Parathyroid adenoma (tissue), 2 donors: Measurements from ENCODE around the gene PLXNA4.

ENCODE experiments used
- H2AFZ ChIP-seq: fragments of 300-600 bp; sonication (generic); one replicate; pipeline ENCODE4 v1.7.0; 2017; ENCODE audit warnings: antibody characterized with exemption, mild to moderate bottlenecking
- H3K27ac ChIP-seq: fragments of 300-600 bp; sonication (generic); one replicate; pipeline ENCODE4 v1.7.0; 2017
- H3K27me3 ChIP-seq: fragments of 300-600 bp; sonication (generic); one replicate; pipeline ENCODE4 v1.7.0; 2017; ENCODE audit warnings: low read length; ENCODE audit not compliant: control insufficient read depth, insufficient read depth
- H3K36me3 ChIP-seq: fragments of 300-600 bp; sonication (generic); one replicate; pipeline ENCODE4 v1.7.0; 2017; ENCODE audit warnings: low read length; ENCODE audit not compliant: control insufficient read depth, insufficient read depth
- H3K4me1 ChIP-seq: fragments of 300-600 bp; sonication (generic); one replicate; pipeline ENCODE4 v1.7.0; 2017; ENCODE audit warnings: control low read depth
- H3K4me2 ChIP-seq: fragments of 300-600 bp; sonication (generic); one replicate; pipeline ENCODE4 v1.7.0; 2017; ENCODE audit warnings: low read length
- H3K4me3 ChIP-seq: fragments of 300-600 bp; sonication (generic); one replicate; pipeline ENCODE4 v1.7.0; 2017; ENCODE audit warnings: low read depth, low read length
- H3K79me2 ChIP-seq: fragments of 300-600 bp; sonication (generic); one replicate; pipeline ENCODE4 v1.7.0; 2017; ENCODE audit warnings: control low read depth
- H3K9ac ChIP-seq: fragments of 300-600 bp; sonication (generic); one replicate; pipeline ENCODE4 v1.7.0; 2017; ENCODE audit warnings: mild to moderate bottlenecking
- H3K9me3 ChIP-seq: fragments of 300-600 bp; sonication (generic); one replicate; pipeline ENCODE4 v1.7.0; 2017; ENCODE audit warnings: low read length; ENCODE audit not compliant: control insufficient read depth
- CTCF ChIP-seq: fragments of 300-600 bp; sonication (generic); IDR thresholded peaks from one replicate; pipeline ENCODE4 v1.7.0; 2017; ENCODE audit warnings: antibody characterized with exemption, mild to moderate bottlenecking
- donor health status: primary hyperparathyroidism.

The PLXNA4 gene

GRCh38 chr7:132225216-132226030, 350.8 kb downstream of the PLXNA4 start:
- no peak overlapping the region for H3K27ac ChIP-seq
- no peaks in the 10 kb centered on the region for H3K27me3 ChIP-seq
- no peaks in the 10 kb centered on the region for H3K9me3 ChIP-seq
- no peaks in the 10 kb centered on the region for H3K79me2 ChIP-seq
- no peak overlapping the region for H3K4me2 ChIP-seq
- no peaks in the 10 kb centered on the region for H3K36me3 ChIP-seq
- no peak overlapping the region for H3K4me3 ChIP-seq
- no peak for TF ChIP-seq CTCF
- no peaks in the 10 kb centered on the region for H3K4me1 ChIP-seq
- H3K9ac ChIP-seq, result no peak overlapping the region
- H2AFZ ChIP-seq, result no peak overlapping the region

- no peaks in the 10 kb centered on the region for H3K36me3 ChIP-seq
- no peaks in the 10 kb centered on the region for H3K27me3 ChIP-seq
- no peaks in the 10 kb centered on the region for H3K9me3 ChIP-seq
- no peak overlapping the region for H3K27ac ChIP-seq
- H3K4me3 ChIP-seq, result no peak overlapping the region
- H3K79me2 ChIP-seq, result no peaks in the 10 kb centered on the region
- no peak overlapping the region for H3K4me2 ChIP-seq
- no peaks in the 10 kb centered on the region for H3K4me1 ChIP-seq
- TF ChIP-seq CTCF, result no peak
- H3K9ac ChIP-seq, result no peak overlapping the region
- no peak overlapping the region for H2AFZ ChIP-seq
Measured at GRCh38 chr7:132221356-132221755, 354.9 kb downstream of the PLXNA4 start.

- no peak overlapping the region for H3K4me3 ChIP-seq
- no peaks in the 10 kb centered on the region for H3K36me3 ChIP-seq
- H3K9me3 ChIP-seq, result no peaks in the 10 kb centered on the region
- no peaks in the 10 kb centered on the region for H3K4me1 ChIP-seq
- no peaks in the 10 kb centered on the region for H3K79me2 ChIP-seq
- no peak overlapping the region for H3K4me2 ChIP-seq
- H3K9ac ChIP-seq, result no peak overlapping the region
- TF ChIP-seq CTCF, result no peak
- no peak overlapping the region for H3K27ac ChIP-seq
- no peaks in the 10 kb centered on the region for H3K27me3 ChIP-seq
- H2AFZ ChIP-seq, result no peak overlapping the region
Measured at GRCh38 chr7:132220060-132220459, 356.2 kb downstream of the PLXNA4 start.

GRCh38 chr7:132218876-132219275, 357.4 kb downstream of the PLXNA4 start:
- H3K79me2 ChIP-seq, result no peaks in the 10 kb centered on the region
- no peak for TF ChIP-seq CTCF
- H3K27me3 ChIP-seq, result no peaks in the 10 kb centered on the region
- H3K4me2 ChIP-seq, result no peak overlapping the region
- no peak overlapping the region for H3K27ac ChIP-seq
- no peak overlapping the region for H3K9ac ChIP-seq
- H3K36me3 ChIP-seq, result no peaks in the 10 kb centered on the region
- H3K4me1 ChIP-seq, result no peaks in the 10 kb centered on the region
- H3K4me3 ChIP-seq, result no peak overlapping the region
- no peaks in the 10 kb centered on the region for H3K9me3 ChIP-seq
- no peak overlapping the region for H2AFZ ChIP-seq
